ENCODE data around the gene TRANK1.

The TRANK1 gene

GRCh38 chr3:36903119-36903882, 41.6 kb downstream of the TRANK1 start:
- Histone ChIP-seq H3K4me1 (ENCODE audit: control insufficient read depth, insufficient read depth, low read length, poor library complexity, severe bottlenecking) (peaks cover 23% of the 10 kb centered on the region), H3K9me3 (ENCODE audit: control insufficient read depth, low read length) (no peaks in the 10 kb centered on the region), H3K27ac (ENCODE audit: low read depth, low read length, severe bottlenecking) (peak overlapping the region; percentile 46), H3K36me3 (ENCODE audit: control insufficient read depth, insufficient read depth, low read length) (no peaks in the 10 kb centered on the region), H3K4me3 (ENCODE audit: extremely low read depth, insufficient read depth, low read length, poor library complexity, severe bottlenecking) (no peak overlapping the region)
- 74 to 80% methylated on average over 9 of the region's 10 CpGs for WGBS, 2 experiments (ENCODE audit: insufficient coverage in 2 of 2)

GRCh38 chr3:36901588-36901987, 43.3 kb downstream of the TRANK1 start:
- no peak overlapping the region for H3K4me3 ChIP-seq (ENCODE audit: extremely low read depth, insufficient read depth, low read length, poor library complexity, severe bottlenecking)
- no peak overlapping the region for H3K27ac ChIP-seq (ENCODE audit: low read depth, low read length, severe bottlenecking)
- WGBS, 2 experiments (ENCODE audit: insufficient coverage in 2 of 2), result 88 to 92% methylated on average over 2 to 3 of the region's 4 CpGs

GRCh38 chr3:36900474-36901443, 44.1 kb downstream of the TRANK1 start:
- H3K4me3 ChIP-seq (ENCODE audit: extremely low read depth, insufficient read depth, low read length, poor library complexity, severe bottlenecking), result no peak overlapping the region
- no peaks in the 10 kb centered on the region for H3K36me3 ChIP-seq (ENCODE audit: control insufficient read depth, insufficient read depth, low read length)
- WGBS, 2 experiments (ENCODE audit: insufficient coverage in 2 of 2), result 90% methylated on average over 2 to 3 of the region's 8 CpGs
- peaks cover 14% of the 10 kb centered on the region for H3K4me1 ChIP-seq (ENCODE audit: control insufficient read depth, insufficient read depth, low read length, poor library complexity, severe bottlenecking)
- no peaks in the 10 kb centered on the region for H3K9me3 ChIP-seq (ENCODE audit: control insufficient read depth, low read length)
- no peak overlapping the region for H3K27ac ChIP-seq (ENCODE audit: low read depth, low read length, severe bottlenecking)

More at GRCh38 chr3:36901588-36901987, 43.3 kb downstream of the TRANK1 start:
- Histone ChIP-seq H3K36me3 (ENCODE audit: control insufficient read depth, insufficient read depth, low read length) (no peaks in the 10 kb centered on the region), H3K9me3 (ENCODE audit: control insufficient read depth, low read length) (no peaks in the 10 kb centered on the region), H3K4me1 (ENCODE audit: control insufficient read depth, insufficient read depth, low read length, poor library complexity, severe bottlenecking) (peaks cover 14% of the 10 kb centered on the region)

- H3K36me3 ChIP-seq (ENCODE audit: control insufficient read depth, insufficient read depth, low read length), result no peaks in the 10 kb centered on the region
- H3K4me1 ChIP-seq (ENCODE audit: control insufficient read depth, insufficient read depth, low read length, poor library complexity, severe bottlenecking), result no peaks in the 10 kb centered on the region
- no peak overlapping the region for H3K27ac ChIP-seq (ENCODE audit: low read depth, low read length, severe bottlenecking)
- no peaks in the 10 kb centered on the region for H3K9me3 ChIP-seq (ENCODE audit: control insufficient read depth, low read length)
- 92 to 93% methylated on average over 2 to 3 of the region's 3 CpGs for WGBS, 2 experiments (ENCODE audit: insufficient coverage in 2 of 2)
- no peak overlapping the region for H3K4me3 ChIP-seq (ENCODE audit: extremely low read depth, insufficient read depth, low read length, poor library complexity, severe bottlenecking)
Measured at GRCh38 chr3:36895496-36896409, 49.1 kb downstream of the TRANK1 start.

- no peaks in the 10 kb centered on the region for H3K9me3 ChIP-seq (ENCODE audit: control insufficient read depth, low read length)
- no peak overlapping the region for H3K27ac ChIP-seq (ENCODE audit: low read depth, low read length, severe bottlenecking)
- H3K36me3 ChIP-seq (ENCODE audit: control insufficient read depth, insufficient read depth, low read length), result no peaks in the 10 kb centered on the region
- H3K4me1 ChIP-seq (ENCODE audit: control insufficient read depth, insufficient read depth, low read length, poor library complexity, severe bottlenecking), result no peaks in the 10 kb centered on the region
- WGBS, 2 experiments (ENCODE audit: insufficient coverage in 2 of 2), result no CpG with 5 or more reads among the region's 1 CpG
- no peak overlapping the region for H3K4me3 ChIP-seq (ENCODE audit: extremely low read depth, insufficient read depth, low read length, poor library complexity, severe bottlenecking)
Measured at GRCh38 chr3:36894914-36895313, 49.9 kb downstream of the TRANK1 start.

GRCh38 chr3:36893826-36894225, 51.0 kb downstream of the TRANK1 start:
- Histone ChIP-seq H3K36me3 (ENCODE audit: control insufficient read depth, insufficient read depth, low read length) (no peaks in the 10 kb centered on the region), H3K9me3 (ENCODE audit: control insufficient read depth, low read length) (no peaks in the 10 kb centered on the region), H3K4me3 (ENCODE audit: extremely low read depth, insufficient read depth, low read length, poor library complexity, severe bottlenecking) (no peak overlapping the region), H3K27ac (ENCODE audit: low read depth, low read length, severe bottlenecking) (no peak overlapping the region), H3K4me1 (ENCODE audit: control insufficient read depth, insufficient read depth, low read length, poor library complexity, severe bottlenecking) (no peaks in the 10 kb centered on the region)
- 100% methylated on average over 1 of the region's 1 CpG; no CpG with 5 or more reads in 1 of the 2 experiments for WGBS, 2 experiments (ENCODE audit: insufficient coverage in 2 of 2)

GRCh38 chr3:36893137-36893557, 51.7 kb downstream of the TRANK1 start:
- Histone ChIP-seq H3K36me3 (ENCODE audit: control insufficient read depth, insufficient read depth, low read length) (no peaks in the 10 kb centered on the region), H3K9me3 (ENCODE audit: control insufficient read depth, low read length) (no peaks in the 10 kb centered on the region), H3K4me1 (ENCODE audit: control insufficient read depth, insufficient read depth, low read length, poor library complexity, severe bottlenecking) (no peaks in the 10 kb centered on the region), H3K27ac (ENCODE audit: low read depth, low read length, severe bottlenecking) (no peak overlapping the region), H3K4me3 (ENCODE audit: extremely low read depth, insufficient read depth, low read length, poor library complexity, severe bottlenecking) (no peak overlapping the region)
- 40 to 71% methylated on average over 1 of the region's 2 CpGs for WGBS, 2 experiments (ENCODE audit: insufficient coverage in 2 of 2)

- no peaks in the 10 kb centered on the region for H3K4me1 ChIP-seq (ENCODE audit: control insufficient read depth, insufficient read depth, low read length, poor library complexity, severe bottlenecking)
- no peak overlapping the region for H3K4me3 ChIP-seq (ENCODE audit: extremely low read depth, insufficient read depth, low read length, poor library complexity, severe bottlenecking)
- WGBS, 2 experiments (ENCODE audit: insufficient coverage in 2 of 2), result 90 to 98% methylated on average over 7 to 9 of the region's 12 CpGs
- no peak overlapping the region for H3K27ac ChIP-seq (ENCODE audit: low read depth, low read length, severe bottlenecking)
- H3K9me3 ChIP-seq (ENCODE audit: control insufficient read depth, low read length), result no peaks in the 10 kb centered on the region
- H3K36me3 ChIP-seq (ENCODE audit: control insufficient read depth, insufficient read depth, low read length), result no peaks in the 10 kb centered on the region
Measured at GRCh38 chr3:36892457-36893136, 52.3 kb downstream of the TRANK1 start.

GRCh38 chr3:36891701-36892160, 53.1 kb downstream of the TRANK1 start:
- H3K9me3 ChIP-seq (ENCODE audit: control insufficient read depth, low read length), result no peaks in the 10 kb centered on the region
- H3K27ac ChIP-seq (ENCODE audit: low read depth, low read length, severe bottlenecking), result no peak overlapping the region
- no peaks in the 10 kb centered on the region for H3K4me1 ChIP-seq (ENCODE audit: control insufficient read depth, insufficient read depth, low read length, poor library complexity, severe bottlenecking)
- no peak overlapping the region for H3K4me3 ChIP-seq (ENCODE audit: extremely low read depth, insufficient read depth, low read length, poor library complexity, severe bottlenecking)
- H3K36me3 ChIP-seq (ENCODE audit: control insufficient read depth, insufficient read depth, low read length), result no peaks in the 10 kb centered on the region
- 79 to 81% methylated on average over 3 to 4 of the region's 4 CpGs for WGBS, 2 experiments (ENCODE audit: insufficient coverage in 2 of 2)

Data from mesodermal cell (in vitro differentiated cells).